ENCODE results near the gene FOSL2.

GRCh38 chr2:28433935-28434599 lies 41.4 kb downstream of the FOSL2 start:
- no peak for TF ChIP-seq CTCF (IDR thresholded peaks at IDR 0.05)
- TF ChIP-seq POLR2A (IDR thresholded peaks at IDR 0.05) = no peak

Data from vagina (tissue), 2 donors.